ENCODE results near the gene TFCP2.

The TFCP2 gene

GRCh38 chr12:51177897-51178296 is 5.0 kb upstream of the TFCP2 start:
- no peaks in the 10 kb centered on the region for H3K4me1 ChIP-seq (ENCODE audit: control insufficient read depth, insufficient read depth, low read length)
- no peak overlapping the region for H3K27ac ChIP-seq (ENCODE audit: extremely low read depth, low read depth, low read length)
- TF ChIP-seq PRDM2 (tag by site-specific recombination; IDR thresholded peaks at IDR 0.05; ENCODE audit: borderline replicate concordance): no peak
- no peak for TF ChIP-seq ZNF324 (tag by site-specific recombination; IDR thresholded peaks at IDR 0.05)
- no peaks in the 10 kb centered on the region for H3K9me3 ChIP-seq (ENCODE audit: control insufficient read depth, insufficient read depth, low read depth, low read length)
- no peak overlapping the region for H3K4me3 ChIP-seq (ENCODE audit: low read depth, low read length)
- H3K36me3 ChIP-seq (ENCODE audit: control insufficient read depth in 2 of 2, insufficient read depth in 1 of 2, low read length in 2 of 2): no peaks in the 10 kb centered on the region
- ChIA-PET POLR2A (no interaction called here), CTCF (interaction anchor here (0.6 kb wide), 1 partner anchor 245 kb away, joined by 3 read pairs; no protein-coding TSS in a partner anchor)

- ChIA-PET CTCF (interaction anchor here (0.6 kb wide), 2 partner anchors 8 to 349 kb away, joined by 3 to 6 read pairs; no protein-coding TSS in a partner anchor), POLR2A (no interaction called here)
- no peaks in the 10 kb centered on the region for H3K9me3 ChIP-seq (ENCODE audit: control insufficient read depth, insufficient read depth, low read depth, low read length)
- no peak overlapping the region for H3K4me3 ChIP-seq (ENCODE audit: low read depth, low read length)
- H3K36me3 ChIP-seq (ENCODE audit: control insufficient read depth in 2 of 2, insufficient read depth in 1 of 2, low read length in 2 of 2): no peaks in the 10 kb centered on the region; a peak in 1 of 3 replicates
- H3K4me1 ChIP-seq (ENCODE audit: control insufficient read depth, insufficient read depth, low read length): no peaks in the 10 kb centered on the region
- no peak overlapping the region for H3K27ac ChIP-seq (ENCODE audit: extremely low read depth, low read depth, low read length)
- TF ChIP-seq ZNF133 (tag by site-specific recombination; IDR thresholded peaks at IDR 0.05) (no peak), ZNF223 (tag by site-specific recombination; IDR thresholded peaks at IDR 0.05) (no peak), PRDM2 (tag by site-specific recombination; IDR thresholded peaks at IDR 0.05; ENCODE audit: borderline replicate concordance) (no peak), PBX3 (CRISPR knock-in tag; IDR thresholded peaks at IDR 0.05) (no peak)
These were observed 1.6 kb upstream of the TFCP2 start for GRCh38 chr12:51174501-51174900.

- CTCF ChIA-PET: interaction anchor here (0.7 to 1.0 kb wide), 3 partner anchors 12 to 67 kb away, joined by 3 read pairs; no protein-coding TSS in a partner anchor
- peak overlapping the region; percentile 85 for H3K27ac ChIP-seq (ENCODE audit: extremely low read depth, low read depth, low read length)
- H3K4me1 ChIP-seq (ENCODE audit: control insufficient read depth, insufficient read depth, low read length): no peaks in the 10 kb centered on the region
- peaks cover 0 to 5% of the 10 kb centered on the region in 2 experiments; a peak in 1 of 3 replicates for H3K36me3 ChIP-seq (ENCODE audit: control insufficient read depth in 2 of 2, insufficient read depth in 1 of 2, low read length in 2 of 2)
- TF ChIP-seq ZNF10 (tag by site-specific recombination; IDR thresholded peaks at IDR 0.05) (peak; percentile 98), ZNF48 (tag by site-specific recombination; IDR thresholded peaks at IDR 0.05) (no peak)
- no peaks in the 10 kb centered on the region for H3K9me3 ChIP-seq (ENCODE audit: control insufficient read depth, insufficient read depth, low read depth, low read length)
- POLR2A ChIA-PET: interaction anchor here (1.0 to 1.8 kb wide), 4 partner anchors 67 to 200 kb away, joined by 3 to 14 read pairs (median 4); partner anchors contain the start of genes CSRNP2 and DAZAP2
- peak overlapping the region; percentile 99 for H3K4me3 ChIP-seq (ENCODE audit: low read depth, low read length)
These were observed 936 bp downstream of the TFCP2 start for GRCh38 chr12:51171884-51172514.
